DOHH2 (cell line): ENCODE data around the gene VASH1.
A peak's percentile ranks its signal among the peaks of the same experiment; 100 is the strongest.

Experiments
- H3F3A ChIP-seq: fragments of 200-600 bp; sonication (generic), shearing (Covaris generic); 2 replicates; pipeline ENCODE4 v1.6.0; 2016; ENCODE audit warnings: antibody characterized with exemption, mild to moderate bottlenecking; ENCODE audit not compliant: control insufficient read depth, insufficient read depth
- H3K27ac ChIP-seq: fragments of 200-600 bp; sonication (generic); 2 replicates; pipeline ENCODE4 v1.5.1; 2014; ENCODE audit warnings: low read depth, mild to moderate bottlenecking, low read length, moderate library complexity
- H3K27me3 ChIP-seq: fragments of 200-600 bp; sonication (generic); 2 replicates; pipeline ENCODE4 v1.6.1; 2014; ENCODE audit warnings: mild to moderate bottlenecking, low read length, mixed read lengths; ENCODE audit not compliant: control insufficient read depth
- H3K36me3 ChIP-seq: fragments of 200-600 bp; sonication (generic); 2 replicates; pipeline ENCODE4 v1.6.1; 2014; ENCODE audit warnings: mild to moderate bottlenecking, low read length, moderate library complexity, mixed read lengths; ENCODE audit not compliant: control insufficient read depth
- H3K4me1 ChIP-seq: fragments of 200-600 bp; sonication (generic); 2 replicates; pipeline ENCODE4 v1.6.1; 2014; ENCODE audit warnings: mild to moderate bottlenecking, low read length, mixed read lengths; ENCODE audit not compliant: control insufficient read depth
- H3K4me2 ChIP-seq: fragments of 200-600 bp; sonication (generic); 2 replicates; pipeline ENCODE4 v1.6.0; 2014; ENCODE audit warnings: mild to moderate bottlenecking, low read length, moderate library complexity
- H3K4me3 ChIP-seq: fragments of 200-600 bp; sonication (generic); 2 replicates; pipeline ENCODE4 v1.5.1; 2014; ENCODE audit warnings: mild to moderate bottlenecking, low read length, mixed read lengths
- H3K79me2 ChIP-seq: fragments of 200-600 bp; sonication (generic); 2 replicates; pipeline ENCODE4 v1.6.1; 2014; ENCODE audit warnings: mild to moderate bottlenecking, low read length, mixed read lengths; ENCODE audit not compliant: control insufficient read depth
- H3K9me2 ChIP-seq: fragments of 200-600 bp; sonication (generic); replicated peaks from 2 replicates; pipeline ENCODE4 v1.6.1; 2014; ENCODE audit warnings: mild to moderate bottlenecking, low read length, mixed read lengths; ENCODE audit not compliant: control insufficient read depth
- H3K9me3 ChIP-seq: fragments of 200-600 bp; sonication (generic); 2 replicates; pipeline ENCODE4 v1.6.1; 2014; ENCODE audit warnings: antibody characterized with exemption, low read length, mixed read lengths; ENCODE audit not compliant: control insufficient read depth, insufficient read depth
- H4K20me1 ChIP-seq: fragments of 200-600 bp; sonication (generic); 2 replicates; pipeline ENCODE4 v1.6.0; 2014; ENCODE audit warnings: low read depth, mild to moderate bottlenecking, antibody characterized with exemption, low read length, moderate library complexity; ENCODE audit not compliant: control insufficient read depth, insufficient read depth
- EZH2phosphoT487 ChIP-seq: fragments of 200-600 bp; sonication (generic); IDR thresholded peaks from 2 replicates; pipeline ENCODE4 v1.6.1; 2017; ENCODE audit warnings: borderline replicate concordance, mild to moderate bottlenecking, antibody characterized with exemption, low read length, moderate library complexity, mixed read lengths
- TF ChIP-seq, protein P1 (sequence below): fragments of 200-600 bp; sonication (generic); IDR thresholded peaks from one replicate; pipeline ENCODE4 v1.5.1; 2014; ENCODE audit warnings: antibody characterized with exemption, mild to moderate bottlenecking, low read depth, low read length; ENCODE audit not compliant: poor library complexity, severe bottlenecking

Gene VASH1

DNA sequence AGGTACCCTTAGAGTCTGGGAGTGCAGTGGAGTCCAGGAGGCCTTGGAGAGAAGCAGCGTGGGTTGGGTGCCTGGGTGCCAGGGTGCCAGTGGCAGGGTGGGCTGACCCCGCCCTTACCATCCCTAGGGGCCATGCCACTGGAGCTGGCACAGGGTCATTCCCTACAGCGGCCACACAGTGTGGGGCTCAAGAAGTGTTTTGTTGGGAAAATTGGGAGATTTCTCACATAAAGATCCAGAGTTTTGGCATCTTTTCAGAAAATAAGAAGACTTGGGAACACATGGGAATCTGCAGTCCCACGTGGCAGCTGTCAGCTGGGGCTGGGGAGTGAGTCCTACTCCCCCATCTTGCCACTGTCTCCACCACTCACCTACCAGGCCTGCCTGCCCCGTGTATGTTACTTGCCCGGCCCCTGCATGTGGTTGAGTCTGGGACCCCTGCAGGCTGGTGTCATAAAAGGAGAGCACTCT lies 4.2 kb downstream of the VASH1 start:
- no peaks in the 10 kb centered on the region for H3K36me3 ChIP-seq
- H3K4me2 ChIP-seq = no peak overlapping the region
- no peaks in the 10 kb centered on the region for H3K9me3 ChIP-seq

DNA sequence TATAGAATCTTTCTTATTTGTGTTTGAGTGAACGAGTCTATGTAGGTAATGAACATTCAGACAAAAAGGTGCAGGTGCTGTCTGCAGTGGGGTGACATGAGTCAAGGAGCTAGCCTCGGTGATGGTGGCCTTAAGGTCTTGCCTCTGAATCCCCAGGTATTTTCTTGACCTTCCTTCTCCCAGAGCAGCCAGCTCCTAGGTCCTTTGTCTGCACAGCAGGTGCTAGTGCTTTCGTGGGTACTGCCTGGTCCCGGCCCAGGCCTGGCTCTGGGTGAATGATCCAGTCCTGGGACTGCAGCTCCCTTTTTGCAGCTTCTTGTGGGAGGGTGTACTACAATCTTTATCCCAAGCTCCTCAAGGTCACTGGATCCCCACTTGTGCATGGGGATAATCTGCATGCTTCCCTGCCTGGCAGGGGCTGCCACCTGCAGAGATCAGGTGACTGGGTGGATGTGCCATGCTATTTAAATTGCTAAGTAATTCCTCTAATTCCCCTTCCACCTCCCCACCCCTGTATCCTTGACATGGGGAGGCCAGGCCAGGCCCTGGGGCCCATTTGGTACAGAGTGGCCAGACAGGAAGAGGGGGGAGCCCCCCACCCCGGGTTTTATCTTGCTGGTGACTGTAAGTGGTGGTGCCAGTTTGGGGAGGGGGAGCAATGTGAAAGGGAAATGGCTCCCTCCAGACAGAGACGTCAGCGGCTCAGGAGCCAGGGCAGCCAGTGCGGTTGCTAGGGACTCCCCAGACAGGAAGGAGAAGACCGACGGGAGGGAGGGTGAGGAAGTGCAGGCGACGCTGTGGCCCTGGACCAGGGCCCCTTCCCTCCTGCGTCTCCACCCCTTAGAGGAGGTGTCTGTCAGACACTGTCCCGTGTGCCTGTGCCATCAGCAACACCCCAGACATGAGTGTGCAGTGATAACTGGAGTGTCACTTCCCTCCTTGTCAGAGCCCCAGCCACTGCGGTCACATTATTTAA lies 6.7 kb downstream of the VASH1 start:
- TF ChIP-seq EZH2phosphoT487 = no peak
- TF ChIP-seq, protein P1, sequence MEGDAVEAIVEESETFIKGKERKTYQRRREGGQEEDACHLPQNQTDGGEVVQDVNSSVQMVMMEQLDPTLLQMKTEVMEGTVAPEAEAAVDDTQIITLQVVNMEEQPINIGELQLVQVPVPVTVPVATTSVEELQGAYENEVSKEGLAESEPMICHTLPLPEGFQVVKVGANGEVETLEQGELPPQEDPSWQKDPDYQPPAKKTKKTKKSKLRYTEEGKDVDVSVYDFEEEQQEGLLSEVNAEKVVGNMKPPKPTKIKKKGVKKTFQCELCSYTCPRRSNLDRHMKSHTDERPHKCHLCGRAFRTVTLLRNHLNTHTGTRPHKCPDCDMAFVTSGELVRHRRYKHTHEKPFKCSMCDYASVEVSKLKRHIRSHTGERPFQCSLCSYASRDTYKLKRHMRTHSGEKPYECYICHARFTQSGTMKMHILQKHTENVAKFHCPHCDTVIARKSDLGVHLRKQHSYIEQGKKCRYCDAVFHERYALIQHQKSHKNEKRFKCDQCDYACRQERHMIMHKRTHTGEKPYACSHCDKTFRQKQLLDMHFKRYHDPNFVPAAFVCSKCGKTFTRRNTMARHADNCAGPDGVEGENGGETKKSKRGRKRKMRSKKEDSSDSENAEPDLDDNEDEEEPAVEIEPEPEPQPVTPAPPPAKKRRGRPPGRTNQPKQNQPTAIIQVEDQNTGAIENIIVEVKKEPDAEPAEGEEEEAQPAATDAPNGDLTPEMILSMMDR = no peak
- H3K27ac ChIP-seq = no peak overlapping the region
- peaks cover 12% of the 10 kb centered on the region for H3K27me3 ChIP-seq
- H3K9me2 ChIP-seq = no peaks in the 10 kb centered on the region
- peak overlapping the region; percentile 11 for H3K4me2 ChIP-seq
- H3K79me2 ChIP-seq = no peaks in the 10 kb centered on the region
- H3K9me3 ChIP-seq = no peaks in the 10 kb centered on the region
- no peaks in the 10 kb centered on the region for H3K36me3 ChIP-seq
- H4K20me1 ChIP-seq = no peaks in the 10 kb centered on the region
- H3F3A ChIP-seq = no peaks in the 10 kb centered on the region; the same call in 1 of the 2 replicates
- peaks cover 10% of the 10 kb centered on the region for H3K4me1 ChIP-seq
- no peak overlapping the region for H3K4me3 ChIP-seq

More for the DNA sequence above, 4.2 kb downstream of the VASH1 start:
- Histone ChIP-seq H3K9me2 (no peaks in the 10 kb centered on the region), H3K27ac (no peak overlapping the region), H3K4me1 (peaks cover 10% of the 10 kb centered on the region), H3K4me3 (no peak overlapping the region), H3F3A (no peaks in the 10 kb centered on the region; the same call in 1 of the 2 replicates), H4K20me1 (no peaks in the 10 kb centered on the region), H3K79me2 (no peaks in the 10 kb centered on the region), H3K27me3 (peaks cover 15% of the 10 kb centered on the region; the same call in 1 of the 2 replicates)
- no peak for TF ChIP-seq EZH2phosphoT487
- TF ChIP-seq, protein P1 = no peak

DNA sequence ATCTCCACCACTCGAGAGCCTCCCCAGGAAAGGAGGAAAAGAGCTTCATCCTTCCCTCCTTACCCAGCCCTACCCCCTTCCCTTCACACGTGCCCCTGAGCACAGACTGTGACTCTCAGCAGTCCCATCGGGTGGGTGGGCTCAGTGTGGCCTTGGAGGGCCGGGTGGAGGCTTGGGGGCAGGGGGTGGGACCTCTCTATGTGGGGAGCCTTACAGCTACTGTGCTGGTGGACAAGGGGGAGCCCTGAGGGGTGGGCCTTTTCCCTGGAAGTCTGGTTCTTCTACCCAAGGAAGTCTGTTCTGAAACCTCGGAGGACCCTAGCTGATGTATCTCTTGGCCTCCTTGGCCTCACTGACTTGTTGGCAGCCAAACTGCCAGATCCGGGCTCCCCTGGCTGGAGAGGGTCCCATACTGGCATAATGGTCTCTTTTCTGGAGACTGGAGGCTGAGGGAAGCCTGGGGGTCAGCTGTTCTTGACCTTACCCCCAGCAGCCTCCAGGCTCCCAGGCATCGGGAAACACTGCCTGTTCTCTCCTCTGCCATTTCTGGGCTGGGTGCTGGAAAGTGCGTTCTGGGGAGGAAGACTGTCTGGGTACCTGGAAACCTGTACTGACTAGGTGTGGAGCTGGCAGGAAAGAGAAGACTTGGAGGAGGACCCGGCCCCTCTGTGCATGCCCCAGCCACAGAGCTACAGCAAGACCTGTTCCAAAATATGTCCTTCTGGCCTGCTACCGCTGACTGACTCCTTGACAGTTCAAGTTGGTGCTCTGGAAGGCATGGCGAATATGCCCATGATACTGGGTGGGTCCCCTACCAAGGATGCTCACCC lies 7.6 kb downstream of the VASH1 start:
- Histone ChIP-seq H3K79me2 (no peaks in the 10 kb centered on the region), H3K9me3 (no peaks in the 10 kb centered on the region), H4K20me1 (no peaks in the 10 kb centered on the region), H3K4me2 (peak overlapping the region; percentile 11), H3K4me3 (no peak overlapping the region), H3K4me1 (peaks cover 10% of the 10 kb centered on the region), H3K9me2 (no peaks in the 10 kb centered on the region), H3K27ac (no peak overlapping the region), H3K36me3 (no peaks in the 10 kb centered on the region), H3K27me3 (peaks cover 12% of the 10 kb centered on the region), H3F3A (no peaks in the 10 kb centered on the region; the same call in 1 of the 2 replicates)
- TF ChIP-seq, protein P1 = no peak
- TF ChIP-seq EZH2phosphoT487 = no peak
